H1 (cell line): ENCODE data around the gene RERE. TPM values are rescaled to one million over a fixed set of nuclear protein-coding genes. Genes with fewer than 3 reads are reported as not detected.

Source experiments
- CTCF ChIA-PET: fragments of 300-600 bp; sonication (Branson Sonifier 250); formaldehyde crosslinking; loops from one replicate; lab custom pipeline; 2021; ENCODE audit not compliant: partially characterized antibody; lab: Charles Lee
- POLR2A ChIA-PET: fragments of 300-600 bp; sonication (Branson Sonifier 250); formaldehyde crosslinking; loops from one replicate; lab custom pipeline; 2021; ENCODE audit warnings: inconsistent platforms; ENCODE audit not compliant: partially characterized antibody; lab: Charles Lee
- DNase-seq, 2 experiments: peaks; one replicate each; pipeline versions ENCODE4 v3.0.0 to v3.0.0-alpha.2; 2010 to 2022; ENCODE audit warnings: low spot score in 2 of 2, low read depth in 1 of 2, mixed read lengths in 1 of 2
- FAIRE-seq: peaks from 2 replicates; lab custom pipeline; 2011; peaks lifted over from hg19 to GRCh38; lab: Jason Lieb, UNC
- H2AFZ ChIP-seq: 2 replicates; pipeline ENCODE4 v1.8.1; 2012; ENCODE audit warnings: low read length, inconsistent platforms
- H2AK5ac ChIP-seq: 2 replicates; pipeline ENCODE4 v1.6.1; 2013; ENCODE audit warnings: low read depth, low read length
- H2BK120ac ChIP-seq: replicated peaks from 2 replicates; pipeline ENCODE3; 2013; ENCODE audit warnings: low read depth, low read length, inconsistent platforms
- H2BK12ac ChIP-seq: 2 replicates; pipeline ENCODE4 v1.6.1; 2013; ENCODE audit warnings: low read depth, low read length
- H2BK15ac ChIP-seq: 2 replicates; pipeline ENCODE4 v1.6.1; 2013; ENCODE audit warnings: low read length
- H2BK20ac ChIP-seq: 2 replicates; pipeline ENCODE4 v1.6.1; 2013; ENCODE audit warnings: low read length
- H2BK5ac ChIP-seq: 2 replicates; pipeline ENCODE4 v1.6.1; 2013; ENCODE audit warnings: low read depth, low read length
- H3K14ac ChIP-seq: 2 replicates; pipeline ENCODE4 v1.6.1; 2013; ENCODE audit warnings: inconsistent platforms; ENCODE audit not compliant: insufficient read length
- H3K18ac ChIP-seq: 2 replicates; pipeline ENCODE4 v1.6.1; 2013; ENCODE audit warnings: low read length; ENCODE audit errors: extremely low read depth
- H3K23ac ChIP-seq: 2 replicates; pipeline ENCODE4 v1.6.1; 2013; ENCODE audit warnings: inconsistent platforms; ENCODE audit not compliant: insufficient read length
- H3K23me2 ChIP-seq: 2 replicates; pipeline ENCODE4 v1.6.1; 2013; ENCODE audit warnings: low read depth, low read length
- H3K27ac ChIP-seq: 2 replicates; pipeline ENCODE4 v1.6.1; 2011; ENCODE audit warnings: low read depth, low read length, inconsistent platforms
- H3K27me3 ChIP-seq, 4 experiments: replicated peaks in 1 of 4; 1 replicate in 1 of 4; 2 replicates in 3 of 4; pipeline versions ENCODE4 v1.6.1 to v1.8.1; 2011 to 2013; ENCODE audit warnings: low read length in 3 of 4, mild to moderate bottlenecking in 3 of 4, inconsistent platforms in 2 of 4, mixed read lengths in 2 of 4, moderate library complexity in 1 of 4; ENCODE audit not compliant: control insufficient read depth in 3 of 4, insufficient read depth in 3 of 4; ENCODE audit errors: extremely low read depth in 1 of 4
- H3K36me3 ChIP-seq, 4 experiments: 2 replicates each; pipeline versions ENCODE4 v1.6.1 to v1.8.1; 2011 to 2013; ENCODE audit warnings: mild to moderate bottlenecking in 4 of 4, low read length in 3 of 4, moderate library complexity in 2 of 4, control low read depth in 1 of 4, inconsistent platforms in 1 of 4; ENCODE audit not compliant: insufficient read depth in 4 of 4, control insufficient read depth in 2 of 4
- H3K4ac ChIP-seq: replicated peaks from 2 replicates; pipeline ENCODE3; 2013; ENCODE audit warnings: low read length, low read depth, mixed read lengths, inconsistent platforms; ENCODE audit not compliant: insufficient read length
- H3K4me1 ChIP-seq, 4 experiments: replicated peaks in 1 of 4; 1 replicate in 1 of 4; 2 replicates in 3 of 4; pipeline versions ENCODE4 v1.6.1 to v1.8.1; 2011 to 2013; ENCODE audit warnings: low read length in 3 of 4, inconsistent platforms in 2 of 4, mixed read lengths in 1 of 4; ENCODE audit not compliant: insufficient read depth in 4 of 4, control insufficient read depth in 3 of 4
- H3K4me2 ChIP-seq, 2 experiments: 2 replicates each; pipeline versions ENCODE4 v1.6.1 to v1.8.1; 2011 to 2013; ENCODE audit warnings: low read depth in 2 of 2, low read length in 2 of 2, control low read depth in 1 of 2, inconsistent platforms in 1 of 2, mild to moderate bottlenecking in 1 of 2; ENCODE audit not compliant: insufficient read depth in 1 of 2
- H3K4me3 ChIP-seq, 4 experiments: fragments of 200-600, 300-600 bp in 1 of 4; sonication (generic), shearing (Covaris generic), sonication (Bioruptor Twin) in 1 of 4; 2 replicates each; pipeline versions ENCODE4 v1.5.1 to v1.8.1; 2011 to 2016; ENCODE audit warnings: low read length in 4 of 4, low read depth in 3 of 4, control low read depth in 2 of 4, inconsistent platforms in 2 of 4, mild to moderate bottlenecking in 2 of 4, mixed read lengths in 1 of 4, moderate library complexity in 1 of 4; ENCODE audit not compliant: insufficient read depth in 2 of 4; ENCODE audit errors: extremely low read depth in 1 of 4
- H3K56ac ChIP-seq: replicated peaks from 2 replicates; pipeline ENCODE3; 2013; ENCODE audit warnings: low read depth, mild to moderate bottlenecking, mixed read lengths, low read length, inconsistent platforms; ENCODE audit not compliant: insufficient read length
- H3K79me1 ChIP-seq: 2 replicates; pipeline ENCODE4 v1.6.1; 2013; ENCODE audit warnings: low read depth, low read length, control low read depth
- H3K79me2 ChIP-seq, 2 experiments: 2 replicates each; pipeline versions ENCODE4 v1.6.1 to v1.8.1; 2012 to 2013; ENCODE audit warnings: low read length in 2 of 2, mild to moderate bottlenecking in 2 of 2, inconsistent platforms in 1 of 2; ENCODE audit not compliant: insufficient read depth in 2 of 2, control insufficient read depth in 1 of 2
- H3K9ac ChIP-seq, 4 experiments: replicated peaks in 1 of 4; 1 replicate in 1 of 4; 2 replicates in 3 of 4; pipeline versions ENCODE4 v1.6.1 to v1.8.1; 2011 to 2013; ENCODE audit warnings: low read depth in 3 of 4, low read length in 3 of 4, control low read depth in 2 of 4, mild to moderate bottlenecking in 2 of 4, moderate library complexity in 2 of 4, inconsistent platforms in 1 of 4; ENCODE audit errors: extremely low read depth in 1 of 4
- H3K9me3 ChIP-seq, 2 experiments: 2 replicates each; pipeline versions ENCODE4 v1.6.1 to v1.8.1; 2012 to 2013; ENCODE audit warnings: mild to moderate bottlenecking in 2 of 2, moderate library complexity in 2 of 2, control low read depth in 1 of 2, inconsistent platforms in 1 of 2, low read depth in 1 of 2, low read length in 1 of 2, mixed read lengths in 1 of 2; ENCODE audit not compliant: insufficient read depth in 2 of 2
- H4K20me1 ChIP-seq, 2 experiments: replicated peaks in 1 of 2; 2 replicates each; pipeline versions ENCODE3 to v1.8.1; 2011 to 2013; ENCODE audit warnings: inconsistent platforms in 2 of 2, low read length in 2 of 2, mild to moderate bottlenecking in 1 of 2; ENCODE audit not compliant: insufficient read depth in 2 of 2, control insufficient read depth in 1 of 2
- H4K5ac ChIP-seq: 2 replicates; pipeline ENCODE4 v1.6.1; 2013; ENCODE audit warnings: low read length, low read depth, mixed read lengths, inconsistent platforms; ENCODE audit not compliant: insufficient read length
- H4K8ac ChIP-seq: 2 replicates; pipeline ENCODE4 v1.8.0; 2013; ENCODE audit warnings: mild to moderate bottlenecking, moderate library complexity, low read length, inconsistent platforms; ENCODE audit not compliant: insufficient read depth; ENCODE audit errors: extremely low read depth
- H4K91ac ChIP-seq: replicated peaks from 2 replicates; pipeline ENCODE3; 2013; ENCODE audit warnings: low read length, mixed read lengths, inconsistent platforms; ENCODE audit not compliant: insufficient read length
- CBX5 ChIP-seq: fragments of 300-800, 300-1000 bp; sonication (generic); IDR thresholded peaks from 2 replicates; pipeline ENCODE4 v1.7.1; 2016; ENCODE audit warnings: antibody characterized with exemption, low read length, low read depth
- CTCF ChIP-seq, 3 experiments: IDR thresholded peaks; 1 replicate in 2 of 3; 2 replicates in 1 of 3; pipeline versions ENCODE4 v1.5.1 to v1.6.1; 2011; ENCODE audit warnings: low read length in 3 of 3, mild to moderate bottlenecking in 3 of 3, inconsistent platforms in 2 of 3, low read depth in 1 of 3, moderate library complexity in 1 of 3; ENCODE audit not compliant: insufficient read depth in 1 of 3; ENCODE audit errors: control extremely low read depth in 1 of 3
- GABPA ChIP-seq: IDR thresholded peaks from 2 replicates; pipeline ENCODE4 v1.6.1; 2011; ENCODE audit warnings: mild to moderate bottlenecking, low read length, moderate library complexity, borderline replicate concordance; ENCODE audit not compliant: insufficient read depth
- SAP30 ChIP-seq: fragments of 300-600 bp; sonication (generic); IDR thresholded peaks from 2 replicates; pipeline ENCODE4 v1.7.1; 2012; ENCODE audit warnings: low read length, moderate library complexity, mild to moderate bottlenecking, inconsistent platforms; ENCODE audit not compliant: insufficient read depth, insufficient replicate concordance
- WGBS, 2 experiments: shearing (Covaris generic) in 1 of 2; methylation state at CpG; one replicate each; pipeline versions ENCODE4 v1.1.6 to v1.1.7; 2013 to 2015; ENCODE audit warnings: low lambda C conversion rate in 2 of 2, mixed read lengths in 2 of 2, inconsistent platforms in 1 of 2, low coverage in 1 of 2, missing lambda C conversion rate in 1 of 2; ENCODE audit not compliant: insufficient replicate concordance in 2 of 2, insufficient coverage in 1 of 2, insufficient read length in 1 of 2; ENCODE audit errors: extremely low coverage in 1 of 2, missing lambda C conversion rate in 1 of 2; 5-methylcytosine and 5-hydroxymethylcytosine counted together
- polyA plus RNA-seq, 7 experiments: library from polyadenylated mRNA; depleted of rRNA in 3 of 7; stranded (reverse) in 5 of 7; unstranded in 2 of 7; fragments of >200 nt in 5 of 7; fragments of 200-250 nt in 2 of 7; gene quantifications; 1 replicate in 5 of 7; 2 replicates in 1 of 7; 4 replicates in 1 of 7; pipeline versions ENCODE4 v1.2.1 to v1.2.3, GENCODE V29; 2011 to 2013; ENCODE audit warnings: missing spikeins in 2 of 7, mixed read lengths in 2 of 7
- total RNA-seq: library from RNA; stranded (reverse); fragmentation: NEBNext Ultra II Directional; extraction: Animal tissue kit (Norgen Biotek cat#: 25700); gene quantifications from 2 replicates; pipeline ENCODE4 v1.2.1, GENCODE V29; 2021

Gene RERE
- total and polyA plus RNA-seq, 2 of the 8 experiments (the other 6 are each of a cell fraction or from before 2014, with no cell fraction given) = 15.3 to 142 TPM

GRCh38 chr1:8607906-8608305 is 209.5 kb downstream of the RERE start:
- ChIA-PET POLR2A (interaction anchor here (0.6 kb wide), 1 partner anchor 45 kb away, joined by 3 read pairs; no protein-coding TSS in a partner anchor), CTCF (interaction anchor here (1.2 kb wide), 1 partner anchor 120 kb away, joined by 3 read pairs; no protein-coding TSS in a partner anchor)
- Histone ChIP-seq H4K20me1 (peaks cover 2 to 5% of the 10 kb centered on the region in 2 experiments), H4K5ac (no peak overlapping the region), H3K9me3 (no peaks in the 10 kb centered on the region), H3K18ac (no peak overlapping the region), H3K4me3 (no peak overlapping the region), H3K56ac (no peak overlapping the region), H3K23ac (no peak overlapping the region), H4K91ac (no peak overlapping the region), H4K8ac (no peak overlapping the region), H3K27ac (no peak overlapping the region), H2BK12ac (no peak overlapping the region), H3K4me1 (no peaks in the 10 kb centered on the region), H3K79me1 (no peaks in the 10 kb centered on the region; the same call in 1 of the 2 replicates), H3K36me3 (peaks cover 0 to 2% (median 0%) of the 10 kb centered on the region in 4 experiments; a peak in 2 of 8 replicates), H3K23me2 (no peaks in the 10 kb centered on the region), H2BK15ac (no peak overlapping the region), H2BK5ac (no peak overlapping the region), H3K4me2 (no peak overlapping the region), H3K4ac (no peak overlapping the region), H3K79me2 (peaks cover 0 to 49% of the 10 kb centered on the region in 2 experiments; a peak in 2 of 4 replicates), H2BK120ac (no peak overlapping the region), H3K14ac (no peak overlapping the region)
- DNase-seq (no peak), FAIRE-seq (no peak)
- WGBS, 2 experiments = 89% methylated on average over 5 of the region's 5 CpGs; no CpG with 5 or more reads in 1 of the 2 experiments
- no peak for TF ChIP-seq GABPA
- no peak for TF ChIP-seq SAP30
- TF ChIP-seq CTCF (IDR thresholded peaks at IDR 0.05; ENCODE audit: control extremely low read depth in 1 of 3, insufficient read depth in 1 of 3, low read depth in 1 of 3, low read length in 3 of 3) = no peak
- TF ChIP-seq CBX5 = no peak
- TF ChIP-seq, all 59 proteins: peak for 0
- no peaks in the 10 kb centered on the region for H3K27me3 ChIP-seq
- H2AK5ac ChIP-seq = no peak overlapping the region
- H2BK20ac ChIP-seq = no peak overlapping the region
- no peak overlapping the region for H2AFZ ChIP-seq
- H3K9ac ChIP-seq = no peak overlapping the region
